GM06990 (cell line): ENCODE results near the gene RPL28.

Experiments used
- DNase-seq: peaks from one replicate; pipeline ENCODE4 v3.0.0-alpha.2; 2011; ENCODE audit not compliant: insufficient read length; ENCODE audit errors: extremely low read depth
- H3K27me3 ChIP-seq: replicated peaks from 2 replicates; pipeline ENCODE4 v1.6.0; 2011; ENCODE audit warnings: low read length; ENCODE audit not compliant: control insufficient read depth, insufficient read depth
- H3K36me3 ChIP-seq: 2 replicates; pipeline ENCODE4 v1.5.1; 2011; ENCODE audit warnings: low read length; ENCODE audit not compliant: control insufficient read depth, insufficient read depth
- H3K4me3 ChIP-seq: replicated peaks from 2 replicates; pipeline ENCODE4 v1.5.1; 2011; ENCODE audit warnings: low read depth, mild to moderate bottlenecking, control low read depth, low read length
- CTCF ChIP-seq: IDR thresholded peaks from 2 replicates; pipeline ENCODE4 v1.5.1; 2011; ENCODE audit warnings: low read length, control low read depth, mild to moderate bottlenecking, inconsistent platforms; ENCODE audit not compliant: insufficient read depth, poor library complexity, severe bottlenecking

Gene RPL28

GRCh38 chr19:55385724-55386492 is at the start of gene RPL28:
TSS of gene RPL28 (plus strand) at chr19:55385932. CDS start at chr19:55386358, 426 bp downstream.
- H3K4me3 ChIP-seq = peak within 1 kb of the TSS; percentile 90
- peak; percentile 95 for DNase-seq
- TF ChIP-seq CTCF = no peak
- no peaks in the 10 kb centered on the region for H3K27me3 ChIP-seq
- peaks cover 35% of the 10 kb centered on the region for H3K36me3 ChIP-seq

- H3K36me3 ChIP-seq = no peaks in the 10 kb centered on the region
- H3K4me3 ChIP-seq = no peak overlapping the region
- DNase-seq = no peak
- no peak for TF ChIP-seq CTCF
- H3K27me3 ChIP-seq = no peaks in the 10 kb centered on the region
These were observed 49.6 kb upstream of the RPL28 start for GRCh38 chr19:55336101-55336500.

- TF ChIP-seq CTCF = no peak
- no peaks in the 10 kb centered on the region for H3K27me3 ChIP-seq
These were observed 46.4 kb upstream of the RPL28 start, which contains the start of gene KMT5C for GRCh38 chr19:55339105-55339888. TSS of gene KMT5C (plus strand) at chr19:55339876. CDS start at chr19:55341937, 2,061 bp downstream.

GRCh38 chr19:55339889-55340783 is 45.6 kb upstream of the RPL28 start:
- no peak for TF ChIP-seq CTCF
- H3K27me3 ChIP-seq = no peaks in the 10 kb centered on the region
- no peak for DNase-seq
- H3K36me3 ChIP-seq = no peaks in the 10 kb centered on the region; the same call in none of the 2 replicates
- peak overlapping the region; percentile 71 for H3K4me3 ChIP-seq

More at GRCh38 chr19:55339105-55339888, 46.4 kb upstream of the RPL28 start, which contains the start of gene KMT5C:
- peak within 1 kb of the TSS; percentile 71 for H3K4me3 ChIP-seq
- peak; percentile 100 for DNase-seq
- H3K36me3 ChIP-seq = no peaks in the 10 kb centered on the region; the same call in none of the 2 replicates

GRCh38 chr19:55340784-55341147 is 45.0 kb upstream of the RPL28 start:
- no peaks in the 10 kb centered on the region; the same call in none of the 2 replicates for H3K36me3 ChIP-seq
- H3K27me3 ChIP-seq = no peaks in the 10 kb centered on the region
- TF ChIP-seq CTCF = peak; percentile 31
- peak overlapping the region; percentile 71 for H3K4me3 ChIP-seq
- no peak for DNase-seq
